HepG2 (cell line): Measurements from ENCODE around the gene TMEM98. TPM values are rescaled to one million over a fixed set of nuclear protein-coding genes. Genes with fewer than 3 reads are reported as not detected.

Experiments
- AGO2 ChIP-seq: fragments of 200-400 bp; formaldehyde crosslinking; optimal IDR thresholded peaks from 2 replicates; pipeline ENCODE3; 2017; ENCODE audit warnings: mild to moderate bottlenecking, low read depth, low read length, moderate library complexity
- ATF7-NPFF ChIP-seq: sonication (generic); formaldehyde crosslinking; IDR thresholded peaks from 2 replicates; pipeline ENCODE4 v1.8.1; 2023; ENCODE audit warnings: mild to moderate bottlenecking, low read depth, missing genetic modification reagents, moderate library complexity
- E2F1 ChIP-seq: sonication (generic); formaldehyde crosslinking; IDR thresholded peaks from 2 replicates; pipeline ENCODE4 v1.5.0; 2020; ENCODE audit warnings: missing genetic modification reagents
- E2F2 ChIP-seq: sonication (generic); formaldehyde crosslinking; IDR thresholded peaks from 2 replicates; pipeline ENCODE4 v1.4.0; 2020; ENCODE audit warnings: missing genetic modification reagents, borderline replicate concordance
- ETV5 ChIP-seq: IDR thresholded peaks from 2 replicates; pipeline ENCODE4 v1.6.1; 2018; ENCODE audit warnings: missing biosample characterization, missing genetic modification reagents, inconsistent platforms, borderline replicate concordance
- FOSL2 ChIP-seq: sonication (generic); formaldehyde crosslinking; IDR thresholded peaks from 2 replicates; pipeline ENCODE4 v1.4.0; 2020; ENCODE audit warnings: missing genetic modification reagents
- FOXO1 ChIP-seq: sonication (generic); formaldehyde crosslinking; IDR thresholded peaks from 2 replicates; pipeline ENCODE4 v1.4.0; 2020; ENCODE audit warnings: missing genetic modification reagents
- KAT7 ChIP-seq: IDR thresholded peaks from 2 replicates; pipeline ENCODE4 v1.6.1; 2018; ENCODE audit warnings: borderline replicate concordance, missing compliant biosample characterization
- NCOA2 ChIP-seq: sonication (generic); formaldehyde crosslinking; IDR thresholded peaks from 2 replicates; pipeline ENCODE4 v1.8.0; 2022; ENCODE audit warnings: inconsistent platforms
- PCBP1 ChIP-seq: fragments of 200-400 bp; formaldehyde crosslinking; IDR thresholded peaks from 2 replicates; pipeline ENCODE4 v1.6.1; 2017; ENCODE audit warnings: mild to moderate bottlenecking, low read depth, low read length, borderline replicate concordance
- POLR2AphosphoS5 ChIP-seq: IDR thresholded peaks from 2 replicates; pipeline ENCODE4 v1.6.1; 2012; ENCODE audit warnings: low read depth, low read length
- PTBP1 ChIP-seq: fragments of 200-400 bp; formaldehyde crosslinking; IDR thresholded peaks from 2 replicates; pipeline ENCODE4 v1.6.1; 2018; ENCODE audit warnings: low read length, low read depth; ENCODE audit not compliant: poor library complexity, severe bottlenecking
- TAF1 ChIP-seq: sonication (generic); formaldehyde crosslinking; IDR thresholded peaks from 2 replicates; pipeline ENCODE4 v1.4.0; 2020; ENCODE audit warnings: missing genetic modification reagents
- TARDBP ChIP-seq: sonication (generic); formaldehyde crosslinking; IDR thresholded peaks from 2 replicates; pipeline ENCODE4 v1.8.0; 2022; ENCODE audit warnings: mild to moderate bottlenecking, missing genetic modification reagents
- ZFP36L2 ChIP-seq: sonication (generic); formaldehyde crosslinking; IDR thresholded peaks from 2 replicates; pipeline ENCODE4 v1.4.0; 2020; ENCODE audit warnings: missing genetic modification reagents
- ZNF205 ChIP-seq: IDR thresholded peaks from 2 replicates; pipeline ENCODE4 v1.6.1; 2018; ENCODE audit warnings: missing biosample characterization, missing genetic modification reagents
- ZNF552 ChIP-seq: sonication (generic); formaldehyde crosslinking; IDR thresholded peaks from 2 replicates; pipeline ENCODE4 v1.9.0; 2022; ENCODE audit warnings: missing genetic modification reagents, mild to moderate bottlenecking, borderline replicate concordance
- ZNF598 ChIP-seq: sonication (generic); formaldehyde crosslinking; IDR thresholded peaks from 2 replicates; pipeline ENCODE4 v1.5.1; 2020; ENCODE audit warnings: mild to moderate bottlenecking, missing genetic modification reagents, borderline replicate concordance
- ZNF629 ChIP-seq: sonication (generic); formaldehyde crosslinking; conservative IDR thresholded peaks from 2 replicates; pipeline ENCODE4 v1.5.0; 2020; ENCODE audit warnings: missing genetic modification reagents
- ZNF644 ChIP-seq: IDR thresholded peaks from 2 replicates; pipeline ENCODE4 v1.6.1; 2016; ENCODE audit warnings: low read depth
- ZNF782 ChIP-seq: sonication (generic); formaldehyde crosslinking; IDR thresholded peaks from 2 replicates; pipeline ENCODE4 v1.4.0; 2020; ENCODE audit warnings: missing genetic modification reagents, mild to moderate bottlenecking, borderline replicate concordance
- ZNF788 ChIP-seq: sonication (generic); formaldehyde crosslinking; IDR thresholded peaks from 2 replicates; pipeline ENCODE4 v1.5.0; 2020; ENCODE audit warnings: mild to moderate bottlenecking, missing genetic modification reagents, borderline replicate concordance
- ZNF816 ChIP-seq: sonication (generic); formaldehyde crosslinking; IDR thresholded peaks from 2 replicates; pipeline ENCODE4 v1.8.0; 2022; ENCODE audit warnings: missing genetic modification reagents, mild to moderate bottlenecking, borderline replicate concordance
- polyA plus RNA-seq, 8 experiments: library from polyadenylated mRNA; depleted of rRNA in 3 of 8; stranded (reverse) in 7 of 8; unstranded in 1 of 8; fragments of >200 nt; fragmentation: Illumina TruSeq in 4 of 8; extraction: Trizol in 4 of 8; gene quantifications; 2 replicates each; pipeline versions ENCODE4 v1.2.1 to v1.2.3, GENCODE V29; 2011 to 2016; ENCODE audit warnings: low read depth in 4 of 8, missing spikeins in 1 of 8, mixed read lengths in 1 of 8; ENCODE audit not compliant: insufficient read depth in 1 of 8
- total RNA-seq, 5 experiments: library from RNA; depleted of rRNA; stranded (reverse); fragments of >200 nt; fragmentation: Illumina TruSeq; extraction: Trizol; gene quantifications; 2 replicates each; pipeline ENCODE4 v1.2.3, GENCODE V29; 2016; ENCODE audit warnings: low read depth in 1 of 5
- TF ChIP-seq, protein P1 (sequence below): sonication (generic); formaldehyde crosslinking; IDR thresholded peaks from 2 replicates; pipeline ENCODE4 v1.8.0; 2022; ENCODE audit warnings: mild to moderate bottlenecking, missing genetic modification reagents
- TF ChIP-seq, protein P2 (sequence below): sonication (generic); formaldehyde crosslinking; IDR thresholded peaks from 2 replicates; pipeline ENCODE4 v1.4.0; 2020; ENCODE audit warnings: missing genetic modification reagents

TMEM98 gene
- total and polyA plus RNA-seq, 2 of the 13 experiments (the other 11 are each of a cell fraction or from before 2014, with no cell fraction given) = 103 to 175 TPM

GRCh38 chr17:32927201-32927723 is 691 bp upstream of the TMEM98 start (continued):
- TF ChIP-seq ZNF782 (no peak), ZNF816 (CRISPR knock-in tag) (no peak), ZNF205 (CRISPR knock-in tag) (no peak), ZNF629 (CRISPR knock-in tag) (no peak), ETV5 (CRISPR knock-in tag) (peak; percentile 98), ZNF552 (CRISPR knock-in tag) (no peak), PTBP1 (no peak), ZNF598 (no peak; the same call in 1 of the 2 replicates), POLR2AphosphoS5 (peak; percentile 29; the same call in 1 of the 2 replicates), KAT7 (CRISPR knock-in tag) (no peak), FOSL2 (CRISPR knock-in tag) (no peak), NCOA2 (peak; percentile 61; the same call in 1 of the 2 replicates), PCBP1 (no peak), ZNF788 (CRISPR knock-in tag) (peak; percentile 45; the same call in 1 of the 2 replicates), E2F1 (CRISPR knock-in tag) (no peak), FOXO1 (CRISPR knock-in tag) (peak; percentile 81; the same call in 1 of the 2 replicates), ATF7-NPFF (no peak), E2F2 (CRISPR knock-in tag) (no peak), ZFP36L2 (no peak), TARDBP (peak; percentile 51; the same call in 1 of the 2 replicates), TAF1 (CRISPR knock-in tag) (peak; percentile 58; the same call in 1 of the 2 replicates), AGO2 (no peak), ZNF644 (CRISPR knock-in tag) (peak; percentile 49; the same call in 1 of the 2 replicates)
- TF ChIP-seq, protein P1, sequence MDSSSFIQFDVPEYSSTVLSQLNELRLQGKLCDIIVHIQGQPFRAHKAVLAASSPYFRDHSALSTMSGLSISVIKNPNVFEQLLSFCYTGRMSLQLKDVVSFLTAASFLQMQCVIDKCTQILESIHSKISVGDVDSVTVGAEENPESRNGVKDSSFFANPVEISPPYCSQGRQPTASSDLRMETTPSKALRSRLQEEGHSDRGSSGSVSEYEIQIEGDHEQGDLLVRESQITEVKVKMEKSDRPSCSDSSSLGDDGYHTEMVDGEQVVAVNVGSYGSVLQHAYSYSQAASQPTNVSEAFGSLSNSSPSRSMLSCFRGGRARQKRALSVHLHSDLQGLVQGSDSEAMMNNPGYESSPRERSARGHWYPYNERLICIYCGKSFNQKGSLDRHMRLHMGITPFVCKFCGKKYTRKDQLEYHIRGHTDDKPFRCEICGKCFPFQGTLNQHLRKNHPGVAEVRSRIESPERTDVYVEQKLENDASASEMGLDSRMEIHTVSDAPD (CRISPR knock-in tag) = no peak
- TF ChIP-seq, protein P2, sequence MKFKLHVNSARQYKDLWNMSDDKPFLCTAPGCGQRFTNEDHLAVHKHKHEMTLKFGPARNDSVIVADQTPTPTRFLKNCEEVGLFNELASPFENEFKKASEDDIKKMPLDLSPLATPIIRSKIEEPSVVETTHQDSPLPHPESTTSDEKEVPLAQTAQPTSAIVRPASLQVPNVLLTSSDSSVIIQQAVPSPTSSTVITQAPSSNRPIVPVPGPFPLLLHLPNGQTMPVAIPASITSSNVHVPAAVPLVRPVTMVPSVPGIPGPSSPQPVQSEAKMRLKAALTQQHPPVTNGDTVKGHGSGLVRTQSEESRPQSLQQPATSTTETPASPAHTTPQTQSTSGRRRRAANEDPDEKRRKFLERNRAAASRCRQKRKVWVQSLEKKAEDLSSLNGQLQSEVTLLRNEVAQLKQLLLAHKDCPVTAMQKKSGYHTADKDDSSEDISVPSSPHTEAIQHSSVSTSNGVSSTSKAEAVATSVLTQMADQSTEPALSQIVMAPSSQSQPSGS (CRISPR knock-in tag) = peak; percentile 34; the same call in 1 of the 2 replicates
